K562 (cell line): ENCODE data around the gene LYPD5. TPM values are rescaled to one million over a fixed set of nuclear protein-coding genes. Genes with fewer than 3 reads are reported as not detected.
"Not testable (repeated sequence)": the region's sequence is repeated elsewhere in the genome, so short reads cannot be mapped to it uniquely, and the experiment has no call there.

Experiments used
- ATAC-seq: fragments of 200-7000 bp; cut with Tn5 transposase; 3 replicates; pipeline ENCODE4 v1.9.1; 2020; ENCODE audit warnings: moderate library complexity
- BruUV-seq: library from RNA; stranded (reverse); fragments of 400-500 nt; replicated peaks from 2 replicates; lab custom pipeline; 2021; lab: Mats Ljungman, UMichigan
- CTCF ChIA-PET: fragments of 300-600 bp; formaldehyde crosslinking; extraction: SDS; loops from one replicate; lab custom pipeline; 2021; ENCODE audit warnings: low intra/inter-chr PET ratio; lab: Yijun Ruan, JAX
- POLR2A ChIA-PET: fragments of 300-600, 350-650 bp; sonication (Branson Sonifier 250); formaldehyde crosslinking; extraction: SDS; loops from one replicate; lab custom pipeline; 2021; ENCODE audit warnings: antibody characterized with exemption, inconsistent platforms; lab: Yijun Ruan, JAX
- DNase-seq, 4 experiments: peaks; one replicate each; pipeline versions ENCODE4 v3.0.0 to v3.0.0-alpha.2; 2011 to 2018; ENCODE audit warnings: low spot score in 3 of 4, mixed read lengths in 3 of 4; ENCODE audit errors: extremely low read depth in 1 of 4
- FAIRE-seq: peaks from 2 replicates; lab custom pipeline; 2011; peaks lifted over from hg19 to GRCh38; lab: Jason Lieb, UNC
- H2AFZ ChIP-seq: 2 replicates; pipeline ENCODE4 v1.6.0; 2011; ENCODE audit warnings: low read depth, low read length, control low read depth, inconsistent platforms
- H3K27ac ChIP-seq: fragments of 200-600 bp; 3 replicates; pipeline ENCODE4 v1.8.0; 2011; ENCODE audit warnings: low read depth, mild to moderate bottlenecking, control low read depth, inconsistent platforms, low read length, moderate library complexity, mixed read lengths; ENCODE audit errors: extremely low read depth
- H3K27me3 ChIP-seq, 2 experiments: fragments of 300-600 bp in 1 of 2; 2 replicates in 1 of 2; 3 replicates in 1 of 2; pipeline versions ENCODE4 v1.6.0 to v1.8.0; 2011; ENCODE audit warnings: inconsistent platforms in 2 of 2, low read length in 2 of 2, mild to moderate bottlenecking in 1 of 2, mixed read lengths in 1 of 2, moderate library complexity in 1 of 2; ENCODE audit not compliant: control insufficient read depth in 2 of 2, insufficient read depth in 2 of 2
- H3K36me3 ChIP-seq: fragments of 300-600 bp; 3 replicates; pipeline ENCODE4 v1.8.0; 2011; ENCODE audit warnings: mild to moderate bottlenecking, low read length, inconsistent platforms; ENCODE audit not compliant: control insufficient read depth, insufficient read depth
- H3K4me1 ChIP-seq, 2 experiments: fragments of 200-600 bp in 1 of 2; replicated peaks in 1 of 2; 2 replicates in 1 of 2; 3 replicates in 1 of 2; pipeline versions ENCODE4 v1.5.1 to v1.8.0; 2011; ENCODE audit warnings: inconsistent platforms in 2 of 2, low read length in 2 of 2, mild to moderate bottlenecking in 1 of 2, mixed read lengths in 1 of 2, moderate library complexity in 1 of 2; ENCODE audit not compliant: control insufficient read depth in 2 of 2, insufficient read depth in 2 of 2
- H3K4me2 ChIP-seq: 2 replicates; pipeline ENCODE4 v1.6.1; 2011; ENCODE audit warnings: low read length, control low read depth, inconsistent platforms, mixed read lengths; ENCODE audit not compliant: insufficient read depth
- H3K4me3 ChIP-seq: fragments of 200-600 bp; sonication (generic), shearing (Covaris generic); 2 replicates; pipeline ENCODE4 v1.5.1; 2016; ENCODE audit warnings: control low read depth, inconsistent platforms
- H3K79me2 ChIP-seq: fragments of 200-600 bp; 3 replicates; pipeline ENCODE4 v1.8.0; 2011; ENCODE audit warnings: low read length, inconsistent platforms; ENCODE audit not compliant: control insufficient read depth, insufficient read depth
- H3K9ac ChIP-seq, 2 experiments: 2 replicates each; pipeline versions ENCODE4 v1.6.0 to v1.6.1; 2011; ENCODE audit warnings: low read depth in 2 of 2, low read length in 2 of 2, control low read depth in 1 of 2, inconsistent platforms in 1 of 2, mild to moderate bottlenecking in 1 of 2, mixed read lengths in 1 of 2; ENCODE audit not compliant: insufficient read depth in 1 of 2
- H3K9me1 ChIP-seq: one replicate; pipeline ENCODE4 v1.6.0; 2011; ENCODE audit warnings: inconsistent platforms, mild to moderate bottlenecking, low read length, moderate library complexity; ENCODE audit not compliant: control insufficient read depth, insufficient read depth
- H3K9me3 ChIP-seq: replicated peaks from 2 replicates; pipeline ENCODE4 v1.5.1; 2011; ENCODE audit warnings: low read depth, low read length, inconsistent platforms; ENCODE audit not compliant: control insufficient read depth, insufficient read depth
- H4K20me1 ChIP-seq: replicated peaks from 2 replicates; pipeline ENCODE4 v1.6.1; 2011; ENCODE audit warnings: low read length, inconsistent platforms, mixed read lengths; ENCODE audit not compliant: control insufficient read depth, insufficient read depth
- E2F4 ChIP-seq: sonication (generic); formaldehyde crosslinking; IDR thresholded peaks from 2 replicates; pipeline ENCODE4 v1.8.0; 2022; ENCODE audit warnings: mild to moderate bottlenecking, low read depth, missing genetic modification reagents
- SRSF7 ChIP-seq: fragments of 200-400 bp; formaldehyde crosslinking; optimal IDR thresholded peaks from 2 replicates; pipeline ENCODE3; 2017; ENCODE audit warnings: mild to moderate bottlenecking, low read depth, low read length
- ZBED1 ChIP-seq: IDR thresholded peaks from 2 replicates; pipeline ENCODE4 v1.6.1; 2014
- ZNF384 ChIP-seq: IDR thresholded peaks from 2 replicates; pipeline ENCODE4 v1.6.1; 2012; ENCODE audit warnings: low read depth, low read length, improper control_type of control experiment
- WGBS: fragments of 100-300 bp; shearing (Covaris generic); methylation state at CpG from one replicate; pipeline ENCODE4 v1.1.6; 2016; ENCODE audit warnings: low coverage, mixed read lengths; ENCODE audit not compliant: insufficient coverage; ENCODE audit errors: missing lambda C conversion rate; 5-methylcytosine and 5-hydroxymethylcytosine counted together
- in situ Hi-C: fragments of 300-500 bp; cut with MboI; formaldehyde crosslinking; loops from 4 replicates; pipeline ENCODE4 v1.15.0; 2018; ENCODE audit warnings: inconsistent platforms, mixed read lengths
- intact Hi-C: fragments of 100-400 bp; cut with micrococcal nuclease; formaldehyde crosslinking; loops from 2 replicates; pipeline ENCODE4 v1.14.2; 2022
- polyA plus RNA-seq, 8 experiments: library from polyadenylated mRNA; depleted of rRNA in 4 of 8; stranded (reverse) in 5 of 8; unstranded in 3 of 8; fragments of >200 nt; fragmentation: Nextera tagmentation in 2 of 8; fragmentation: Illumina TruSeq in 1 of 8; extraction: Ambion mirVana in 2 of 8; extraction: Trizol in 1 of 8; gene quantifications; 2 replicates each; pipeline versions ENCODE4 v1.2.1 to v1.2.3, GENCODE V29; 2011 to 2014; ENCODE audit warnings: inconsistent platforms in 1 of 8, missing spikeins in 1 of 8
- total RNA-seq, 7 experiments: library from RNA; depleted of rRNA in 6 of 7; stranded (reverse); fragments of >200 nt in 6 of 7; fragmentation: Illumina TruSeq in 2 of 7; extraction: Trizol in 2 of 7; gene quantifications; 2 replicates each; pipeline versions ENCODE4 v1.2.1 to v1.2.3, GENCODE V29; 2011 to 2021; ENCODE audit warnings: low replicate concordance in 1 of 7

Gene LYPD5
- total and polyA plus RNA-seq, 9 of the 15 experiments (the other 6 are each of a cell fraction or from before 2014, with no cell fraction given), result 0.03 to 0.22 (median 0.10) TPM; not detected in 3

DNA sequence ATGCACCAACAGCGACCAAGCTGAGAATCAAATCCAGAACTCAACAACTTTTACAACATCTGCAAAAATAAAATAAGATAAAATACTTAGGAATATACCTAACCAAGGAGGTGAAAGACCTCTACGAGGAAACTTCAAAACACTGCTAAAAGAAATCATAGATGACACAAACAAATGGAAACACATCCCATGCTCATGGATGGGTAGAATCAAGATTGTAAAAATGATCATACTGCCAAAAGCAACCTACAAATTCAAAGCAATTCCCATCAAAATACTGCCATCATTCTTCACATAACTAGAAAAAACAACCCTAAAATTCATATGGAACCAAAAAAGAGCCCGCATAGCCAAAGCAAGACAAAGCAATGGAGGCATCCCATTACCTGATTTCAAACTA is 21.6 kb upstream of the LYPD5 start:
- H3K9ac ChIP-seq, H3K4me2 ChIP-seq, H3K36me3 ChIP-seq, H3K9me3 ChIP-seq, H3K4me1 ChIP-seq, DNase-seq, H2AFZ ChIP-seq, H3K9me1 ChIP-seq, H3K79me2 ChIP-seq, POLR2A ChIA-PET, CTCF ChIA-PET, H3K27ac ChIP-seq, in situ Hi-C loops, intact Hi-C loops, FAIRE-seq, BruUV-seq, H4K20me1 ChIP-seq, ATAC-seq, H3K4me3 ChIP-seq: not testable (repeated sequence)
- H3K27me3 ChIP-seq, result peaks cover 11 to 14% of the 10 kb centered on the region in 2 experiments
- 6% methylated on average over 3 of the region's 3 CpGs for WGBS

DNA sequence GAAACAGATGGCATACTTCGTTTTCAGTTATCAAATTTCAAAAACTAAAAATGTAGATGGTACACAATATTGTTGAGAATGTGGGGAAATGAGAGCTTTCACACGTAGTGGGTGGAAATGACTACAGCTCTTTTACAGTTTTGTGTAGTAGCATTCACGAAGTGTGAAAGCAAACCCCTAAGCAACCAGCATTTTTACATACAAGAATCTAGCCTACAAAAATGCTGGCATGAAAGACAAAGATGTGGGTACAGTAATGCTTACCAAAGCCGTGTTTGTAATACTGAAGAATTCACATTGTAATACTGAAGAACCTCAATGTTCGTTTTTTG is 18.6 kb upstream of the LYPD5 start:
- ChIA-PET POLR2A (no interaction called here), CTCF (no interaction called here)
- no peaks in the 10 kb centered on the region for H3K36me3 ChIP-seq
- H4K20me1 ChIP-seq, result no peaks in the 10 kb centered on the region
- no peaks in the 10 kb centered on the region for H3K9me1 ChIP-seq
- ATAC-seq (no peak), DNase-seq (no peak), FAIRE-seq (no peak)
- peaks cover 4% of the 10 kb centered on the region for H3K9me3 ChIP-seq
- peaks cover 11 to 14% of the 10 kb centered on the region in 2 experiments for H3K27me3 ChIP-seq
- H3K4me3 ChIP-seq, result no peak overlapping the region
- intact Hi-C loops, result no loop called here
- H3K9ac ChIP-seq, result no peak overlapping the region
- BruUV-seq, result no TSS peak
- in situ Hi-C loops, result no loop called here
- H3K4me2 ChIP-seq, result no peak overlapping the region
- peaks cover 0 to 5% of the 10 kb centered on the region in 2 experiments; a peak in 1 of 5 replicates for H3K4me1 ChIP-seq
- 2% methylated on average over 5 of the region's 5 CpGs for WGBS
- no peak overlapping the region for H3K27ac ChIP-seq
- H2AFZ ChIP-seq, result peak overlapping the region; percentile 38
- no peaks in the 10 kb centered on the region for H3K79me2 ChIP-seq
- TF ChIP-seq ZNF384 (no peak), E2F4 (CRISPR knock-in tag) (no peak), ZBED1 (no peak), SRSF7 (no peak)
